ENCODE measurements around the gene BAMBI. TPM values are rescaled to one million over a fixed set of nuclear protein-coding genes. Genes with fewer than 3 reads are reported as not detected.

Gene BAMBI
- polyA plus RNA-seq, 2 of the 4 experiments (the other 2 are of a cell fraction) = 25.6 to 40.5 TPM

GRCh38 chr10:28637346-28637745, 40.0 kb upstream of the BAMBI start:
- FAIRE-seq = no peak
- CTCF ChIA-PET = interaction anchor here (1.4 to 2.1 kb wide), 4 partner anchors 9 to 354 kb away, joined by 3 to 14 read pairs (median 5); no protein-coding TSS in a partner anchor
- Histone ChIP-seq H3K4me2 (no peak overlapping the region), H3K27ac (no peak overlapping the region), H3K4me3 (no peak overlapping the region), H3K4me1 (peaks cover 12% of the 10 kb centered on the region; the same call in 2 of the 3 replicates), H3K9me3 (no peaks in the 10 kb centered on the region)
- no peak for TF ChIP-seq PBX3 (IDR thresholded peaks at IDR 0.05)
- no peak for ATAC-seq
- DNase-seq (ENCODE audit: low read depth in 1 of 2, low spot score in 1 of 2) = no peak
- WGBS (ENCODE audit: missing lambda C conversion rate) = 41% methylated on average over 5 of the region's 5 CpGs
- POLR2A ChIA-PET = no interaction called here

GRCh38 chr10:28638392-28638791, 38.9 kb upstream of the BAMBI start:
- H3K27ac ChIP-seq = no peak overlapping the region
- ATAC-seq = no peak
- H3K9me3 ChIP-seq = no peaks in the 10 kb centered on the region
- no peak overlapping the region for H3K4me3 ChIP-seq
- ChIA-PET CTCF (interaction anchor here (1.6 to 4.7 kb wide), 4 partner anchors 10 to 666 kb away, joined by 3 to 31 read pairs (median 10); no protein-coding TSS in a partner anchor), POLR2A (no interaction called here)
- FAIRE-seq = no peak
- H3K4me1 ChIP-seq = peaks cover 7% of the 10 kb centered on the region; the same call in 1 of the 3 replicates
- no peak for TF ChIP-seq HMGXB4 (CRISPR knock-in tag; IDR thresholded peaks at IDR 0.05; ENCODE audit: borderline replicate concordance)
- no peak for TF ChIP-seq HES2 (IDR thresholded peaks at IDR 0.05)
- no peak for DNase-seq (ENCODE audit: low read depth in 1 of 2, low spot score in 1 of 2)
- no peak overlapping the region for H3K4me2 ChIP-seq

- no peak for DNase-seq (ENCODE audit: low read depth in 1 of 2, low spot score in 1 of 2)
- ATAC-seq = no peak
- ChIA-PET CTCF (interaction anchor here (1.1 to 4.7 kb wide), 5 partner anchors 11 to 664 kb away, joined by 3 to 31 read pairs (median 4); no protein-coding TSS in a partner anchor), POLR2A (no interaction called here)
- 0% methylated on average over 2 of the region's 2 CpGs for WGBS (ENCODE audit: missing lambda C conversion rate)
- TF ChIP-seq POLR2A (IDR thresholded peaks at IDR 0.05; ENCODE audit: low read length) (no peak), PBX3 (IDR thresholded peaks at IDR 0.05) (no peak), JUN (IDR thresholded peaks at IDR 0.05) (no peak), GATA3 (IDR thresholded peaks at IDR 0.05; ENCODE audit: borderline replicate concordance) (no peak), HDAC2 (IDR thresholded peaks at IDR 0.05) (no peak), MAX (IDR thresholded peaks at IDR 0.05) (no peak)
- no peak for FAIRE-seq
- no peak overlapping the region for H3K27ac ChIP-seq
- no peaks in the 10 kb centered on the region for H3K9me3 ChIP-seq
- no peaks in the 10 kb centered on the region for H3K4me1 ChIP-seq
- H3K4me3 ChIP-seq = no peak overlapping the region
- H3K4me2 ChIP-seq = no peak overlapping the region
Measured at GRCh38 chr10:28640551-28640950, 36.8 kb upstream of the BAMBI start.

- TF ChIP-seq ELK1 (IDR thresholded peaks at IDR 0.05; ENCODE audit: low read depth, low read length) = no peak
- no peak for TF ChIP-seq HES2 (IDR thresholded peaks at IDR 0.05)
- TF ChIP-seq NPAS2 (CRISPR knock-in tag; IDR thresholded peaks at IDR 0.05; ENCODE audit: borderline replicate concordance) = no peak
- TF ChIP-seq TFCP2L1 (CRISPR knock-in tag; IDR thresholded peaks at IDR 0.05) = no peak
- no peak for TF ChIP-seq FOSL2 (IDR thresholded peaks at IDR 0.05)
- TF ChIP-seq FOSL2 (CRISPR knock-in tag; IDR thresholded peaks at IDR 0.05) = no peak
- Histone ChIP-seq H3K9me3 (peaks cover 7% of the 10 kb centered on the region), H3K4me3 (no peak overlapping the region), H3K4me1 (no peaks in the 10 kb centered on the region), H3K27ac (no peak overlapping the region), H3K4me2 (no peak overlapping the region)
- FAIRE-seq (no peak), DNase-seq (ENCODE audit: low read depth in 1 of 2, low spot score in 1 of 2) (no peak), ATAC-seq (no peak)
- ChIA-PET POLR2A (no interaction called here), CTCF (interaction anchor here (1.0 to 1.5 kb wide), 3 partner anchors 16 to 19 kb away, joined by 3 read pairs; no protein-coding TSS in a partner anchor)
- WGBS (ENCODE audit: missing lambda C conversion rate) = 65% methylated on average over 5 of the region's 5 CpGs
Measured at GRCh38 chr10:28644647-28645046, 32.7 kb upstream of the BAMBI start.

Measured in A549 (cell line).